ENCODE results near the gene GNA14.

The GNA14 gene

DNA sequence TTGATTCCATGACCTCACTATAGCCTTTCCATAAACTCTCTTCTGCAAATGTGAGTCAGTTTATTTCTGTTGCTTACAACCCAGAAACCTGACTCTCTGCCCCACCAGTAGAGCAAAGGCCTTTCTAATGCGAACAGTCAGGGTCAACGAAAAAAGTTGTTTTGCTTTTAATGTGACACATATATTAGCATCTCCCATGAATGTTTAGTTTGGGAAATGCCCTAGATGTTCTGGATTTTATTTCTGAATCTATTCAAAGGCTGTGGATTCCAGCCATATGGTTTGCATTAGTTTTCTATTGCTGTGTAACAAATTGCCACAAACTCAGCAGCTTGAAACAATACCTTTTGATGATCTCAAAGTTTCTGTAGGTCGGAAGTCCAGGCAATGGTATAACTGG is 193.5 kb downstream of the GNA14 start:
- peak; percentile 96 for DNase-seq (ENCODE audit: extremely low read depth, low read depth)
- no peak for TF ChIP-seq CTCF (IDR thresholded peaks at IDR 0.05; ENCODE audit: low read depth, low read length, missing control alignments)
- H3K4me3 ChIP-seq (replicated peaks; ENCODE audit: low read depth, low read length): no peak overlapping the region

- no peak overlapping the region for H3K4me3 ChIP-seq (replicated peaks; ENCODE audit: low read depth, low read length)
- DNase-seq (ENCODE audit: extremely low read depth, low read depth): no peak
- no peak for TF ChIP-seq CTCF (IDR thresholded peaks at IDR 0.05; ENCODE audit: low read depth, low read length, missing control alignments)
These were observed 194.1 kb downstream of the GNA14 start for GRCh38 chr9:77453825-77454647.

DNA sequence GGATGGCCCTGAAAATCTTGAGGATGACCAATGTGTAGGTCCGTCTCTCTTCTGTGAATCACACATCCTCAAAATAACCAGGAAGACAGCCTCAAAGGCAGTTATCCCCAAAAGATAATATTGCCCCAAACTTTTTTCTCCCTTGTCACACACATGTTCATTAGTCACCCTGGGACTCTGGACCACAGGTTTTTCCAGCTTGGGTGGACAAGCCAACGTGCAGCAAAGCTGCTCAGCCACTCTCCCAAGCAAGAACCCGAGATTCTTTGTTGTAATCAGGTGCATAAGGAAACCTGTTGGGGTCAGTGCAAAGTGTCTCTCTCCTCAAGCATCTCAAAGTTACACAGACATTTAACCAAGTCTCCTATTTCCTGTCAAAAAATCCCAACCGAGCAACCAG is 196.6 kb downstream of the GNA14 start:
- no peak for DNase-seq (ENCODE audit: extremely low read depth, low read depth)
- H3K4me3 ChIP-seq (replicated peaks; ENCODE audit: low read depth, low read length): no peak overlapping the region
- no peak for TF ChIP-seq CTCF (IDR thresholded peaks at IDR 0.05; ENCODE audit: low read depth, low read length, missing control alignments)

DNA sequence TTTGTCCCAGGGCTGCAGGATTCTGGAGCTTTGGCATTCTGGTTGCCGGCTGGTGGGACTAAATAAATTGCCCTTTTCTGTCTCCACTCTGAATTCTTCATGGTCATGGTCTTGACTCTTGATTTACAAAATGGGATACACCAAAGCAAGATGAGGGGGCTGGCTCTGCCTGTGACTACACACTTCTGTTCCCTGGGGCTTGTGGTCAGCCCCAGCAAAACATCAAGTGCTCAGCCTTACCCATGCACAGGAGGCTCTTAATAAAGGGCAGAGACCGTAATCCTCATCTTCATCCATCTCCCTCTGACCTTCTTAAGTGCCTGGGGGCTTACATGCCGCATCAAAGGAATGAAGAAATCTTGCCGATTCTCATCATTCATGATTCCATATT is 198.0 kb downstream of the GNA14 start:
- no peak for DNase-seq (ENCODE audit: extremely low read depth, low read depth)
- no peak for TF ChIP-seq CTCF (IDR thresholded peaks at IDR 0.05; ENCODE audit: low read depth, low read length, missing control alignments)
- H3K4me3 ChIP-seq (replicated peaks; ENCODE audit: low read depth, low read length): no peak overlapping the region

DNA sequence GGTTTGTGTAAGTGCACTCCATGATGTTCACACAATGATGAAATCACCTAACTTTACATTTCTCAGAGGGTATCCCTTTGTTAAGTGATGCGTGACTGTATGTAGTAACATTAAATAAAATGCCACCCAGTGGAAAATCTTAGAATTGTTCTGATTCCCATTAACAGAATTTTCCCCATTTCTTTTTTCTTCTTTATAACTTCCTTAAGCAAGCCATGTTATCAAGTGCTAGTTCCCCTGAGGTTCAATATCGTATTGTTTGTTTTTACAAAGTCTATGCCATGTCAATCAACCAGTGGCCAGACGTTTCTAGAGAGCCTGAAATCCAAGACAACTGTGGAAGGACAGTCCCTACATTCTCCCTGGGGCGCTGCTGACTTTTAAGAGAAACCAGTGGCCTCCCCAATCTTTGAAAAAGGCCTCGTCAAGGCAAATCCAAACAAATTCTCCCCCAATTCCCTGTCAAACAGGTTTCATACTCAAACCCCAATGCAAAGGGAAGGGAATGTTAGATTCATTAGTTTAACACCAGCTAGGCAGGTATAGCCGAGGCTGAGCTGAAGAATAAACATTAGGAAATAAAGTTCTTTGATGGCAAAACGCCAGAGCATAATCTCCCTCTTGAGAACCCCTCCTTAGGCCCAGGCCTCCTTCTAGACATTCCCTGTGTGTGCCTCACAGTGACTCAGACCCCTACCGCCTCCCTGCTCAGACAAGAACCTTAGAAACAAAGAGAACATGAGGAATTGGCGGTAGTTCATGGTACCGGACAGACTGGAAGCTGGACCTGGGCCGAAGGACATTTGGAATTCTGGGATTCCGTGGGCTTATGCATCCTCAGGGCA is 198.7 kb downstream of the GNA14 start:
- H3K4me3 ChIP-seq (replicated peaks; ENCODE audit: low read depth, low read length): no peak overlapping the region
- TF ChIP-seq CTCF (IDR thresholded peaks at IDR 0.05; ENCODE audit: low read depth, low read length, missing control alignments): no peak
- no peak for DNase-seq (ENCODE audit: extremely low read depth, low read depth)

- no peak overlapping the region for H3K4me3 ChIP-seq (replicated peaks; ENCODE audit: low read depth, low read length)
- DNase-seq (ENCODE audit: extremely low read depth, low read depth): no peak
- TF ChIP-seq CTCF (IDR thresholded peaks at IDR 0.05; ENCODE audit: low read depth, low read length, missing control alignments): no peak
These were observed 200.5 kb downstream of the GNA14 start for GRCh38 chr9:77447646-77448045.
